ENCODE results near the gene IGF2BP2. TPM values are rescaled to one million over a fixed set of nuclear protein-coding genes. Genes with fewer than 3 reads are reported as not detected.

Gene IGF2BP2
- polyA plus RNA-seq, 2 of the 4 experiments (the other 2 are of a cell fraction), result 2.2 to 6.1 TPM

GRCh38 chr3:185767002-185767688, 57.7 kb downstream of the IGF2BP2 start:
- Histone ChIP-seq H3K27ac (no peak overlapping the region), H3K4me1 (no peaks in the 10 kb centered on the region), H3K4me3 (no peak overlapping the region), H3K9me3 (no peaks in the 10 kb centered on the region), H3K4me2 (no peak overlapping the region)
- FAIRE-seq (no peak), DNase-seq (ENCODE audit: low read depth in 1 of 2, low spot score in 1 of 2) (no peak), ATAC-seq (no peak)
- ChIA-PET CTCF (interaction anchor here (0.6 to 2.8 kb wide), 7 partner anchors 8 to 140 kb away, joined by 3 to 44 read pairs (median 4); no protein-coding TSS in a partner anchor), POLR2A (no interaction called here)
- TF ChIP-seq MYC (IDR thresholded peaks at IDR 0.05; ENCODE audit: borderline replicate concordance, low read length) (no peak), BCL3 (IDR thresholded peaks at IDR 0.05) (no peak), SREBF2 (IDR thresholded peaks at IDR 0.05) (no peak), HMGXB4 (CRISPR knock-in tag; IDR thresholded peaks at IDR 0.05; ENCODE audit: borderline replicate concordance) (no peak), BHLHE40 (IDR thresholded peaks at IDR 0.05; ENCODE audit: low read depth, low read length) (no peak), TP53 (CRISPR knock-in tag; IDR thresholded peaks at IDR 0.05) (no peak), TFCP2L1 (CRISPR knock-in tag; IDR thresholded peaks at IDR 0.05) (no peak), GATA3 (IDR thresholded peaks at IDR 0.05; ENCODE audit: borderline replicate concordance) (no peak)
- 63% methylated on average over 3 of the region's 3 CpGs for WGBS (ENCODE audit: missing lambda C conversion rate)

GRCh38 chr3:185766329-185767001, 58.4 kb downstream of the IGF2BP2 start:
- no peaks in the 10 kb centered on the region for H3K9me3 ChIP-seq
- no peaks in the 10 kb centered on the region for H3K4me1 ChIP-seq
- ChIA-PET POLR2A (no interaction called here), CTCF (interaction anchor here (0.8 to 4.4 kb wide), 6 partner anchors 9 to 140 kb away, joined by 3 to 44 read pairs (median 8); no protein-coding TSS in a partner anchor)
- TF ChIP-seq RCOR1 (IDR thresholded peaks at IDR 0.05; ENCODE audit: low read depth, low read length), result no peak
- no peak for TF ChIP-seq HOXB13 (CRISPR knock-in tag; IDR thresholded peaks at IDR 0.05; ENCODE audit: low read depth)
- TF ChIP-seq ZC3H11A (IDR thresholded peaks at IDR 0.05), result no peak
- no peak for TF ChIP-seq KDM5A (IDR thresholded peaks at IDR 0.05)
- no peak for TF ChIP-seq FOSB (CRISPR knock-in tag; IDR thresholded peaks at IDR 0.05)
- no peak for TF ChIP-seq CHD4 (IDR thresholded peaks at IDR 0.05; ENCODE audit: borderline replicate concordance)
- TF ChIP-seq BHLHE40 (IDR thresholded peaks at IDR 0.05; ENCODE audit: low read depth, low read length), result no peak
- no peak for TF ChIP-seq SREBF2 (IDR thresholded peaks at IDR 0.05)
- TF ChIP-seq HOXA7 (CRISPR knock-in tag; IDR thresholded peaks at IDR 0.05), result no peak
- TF ChIP-seq CEBPB (IDR thresholded peaks at IDR 0.05), result no peak
- TF ChIP-seq HMGXB4 (CRISPR knock-in tag; IDR thresholded peaks at IDR 0.05; ENCODE audit: borderline replicate concordance), result no peak
- TF ChIP-seq ZFP36 (IDR thresholded peaks at IDR 0.05; ENCODE audit: borderline replicate concordance, partially characterized antibody), result no peak
- TF ChIP-seq MAFK (IDR thresholded peaks at IDR 0.05; ENCODE audit: partially characterized antibody), result no peak
- ATAC-seq (no peak), DNase-seq (ENCODE audit: low read depth in 1 of 2, low spot score in 1 of 2) (no peak), FAIRE-seq (no peak)
- no peak overlapping the region for H3K4me2 ChIP-seq
- 76% methylated on average over 5 of the region's 5 CpGs for WGBS (ENCODE audit: missing lambda C conversion rate)
- H3K27ac ChIP-seq, result no peak overlapping the region
- H3K4me3 ChIP-seq, result no peak overlapping the region

Data from A549 (cell line).